Activated T-helper 9 cell treated with anti-CD3 and anti-CD28 coated beads, Interleukin-2, amount 50 U/mL, for 16 hours (primary cell): Measurements from ENCODE around the gene CIDEB.

Experiments used
- DNase-seq: peaks from one replicate; pipeline ENCODE4 v3.0.0-alpha.2; 2020; ENCODE audit warnings: low read depth

The CIDEB gene

DNA sequence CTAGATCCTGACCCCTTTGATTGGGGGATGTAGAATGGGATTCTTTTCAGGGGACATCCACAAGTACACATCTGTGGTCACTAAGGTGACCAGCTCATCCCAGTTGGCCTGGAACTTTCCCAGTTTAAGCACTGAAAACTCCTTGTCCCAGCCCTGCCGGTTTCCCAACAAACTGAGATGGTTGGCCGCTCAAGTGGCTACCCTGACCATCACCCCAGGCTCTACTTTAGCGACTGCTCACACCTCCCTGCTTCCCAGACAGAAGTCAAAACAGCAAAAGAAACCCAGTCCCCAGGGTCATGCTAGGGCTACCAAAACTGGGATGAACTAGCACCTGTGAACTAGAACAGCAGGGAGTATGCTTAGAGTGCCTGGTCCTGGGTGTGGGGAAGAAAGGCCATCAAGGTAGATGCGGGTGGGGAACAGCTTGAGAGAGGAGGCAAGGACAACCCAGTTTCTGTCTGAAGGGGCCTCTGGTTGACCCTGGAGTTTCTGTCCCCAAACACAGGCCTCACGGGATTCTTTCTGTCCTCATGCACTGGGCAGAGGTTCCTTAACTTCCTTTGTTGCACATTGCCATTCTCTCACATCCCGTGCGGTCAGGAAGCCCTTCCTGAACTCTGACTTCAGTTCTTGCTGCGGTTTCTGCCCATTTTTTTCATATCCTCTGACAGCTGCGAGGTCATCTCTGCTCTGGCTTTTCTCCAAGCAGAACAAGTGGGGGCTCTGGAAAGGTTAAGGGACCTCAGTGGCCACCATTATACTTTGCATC is 5.1 kb upstream of the CIDEB start:
- DNase-seq, result no peak

DNA sequence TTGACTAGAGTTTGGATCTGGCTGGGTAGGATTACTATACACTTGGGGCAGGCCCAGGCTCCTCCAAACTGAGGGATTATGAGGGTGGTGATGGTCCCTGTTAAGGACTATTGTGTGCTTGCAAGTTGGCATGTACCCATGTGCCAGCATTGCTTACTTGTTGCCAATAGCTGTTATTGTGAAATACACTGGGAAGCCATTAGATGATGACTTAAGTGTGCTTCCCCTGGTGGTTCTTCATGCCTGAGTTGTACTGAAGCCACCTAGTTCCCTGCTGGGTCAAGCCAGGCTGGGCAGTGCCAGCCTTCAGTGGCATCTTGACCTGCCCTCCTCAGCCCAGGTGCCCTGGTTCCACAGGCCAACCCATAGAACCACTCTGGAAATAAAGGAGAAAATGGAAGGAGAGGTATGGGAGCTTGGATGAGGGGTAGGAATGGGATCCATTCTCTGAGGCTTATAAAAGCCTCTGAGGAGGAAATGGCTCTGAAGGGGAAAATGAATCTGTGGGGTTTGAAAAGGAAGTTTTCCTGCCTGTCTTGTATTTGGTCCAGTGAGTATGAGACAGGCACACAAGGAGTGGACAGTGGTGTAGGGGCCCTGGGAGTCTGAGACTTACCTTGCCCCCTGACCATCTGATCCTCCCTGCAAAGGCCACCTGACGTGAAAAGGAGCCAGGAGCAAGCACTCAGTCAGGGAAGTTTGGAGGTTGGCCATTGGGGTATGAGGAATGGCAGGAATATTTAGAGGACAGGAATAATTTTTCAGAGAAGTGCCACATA is 4.2 kb upstream of the CIDEB start:
- DNase-seq, result no peak

DNA sequence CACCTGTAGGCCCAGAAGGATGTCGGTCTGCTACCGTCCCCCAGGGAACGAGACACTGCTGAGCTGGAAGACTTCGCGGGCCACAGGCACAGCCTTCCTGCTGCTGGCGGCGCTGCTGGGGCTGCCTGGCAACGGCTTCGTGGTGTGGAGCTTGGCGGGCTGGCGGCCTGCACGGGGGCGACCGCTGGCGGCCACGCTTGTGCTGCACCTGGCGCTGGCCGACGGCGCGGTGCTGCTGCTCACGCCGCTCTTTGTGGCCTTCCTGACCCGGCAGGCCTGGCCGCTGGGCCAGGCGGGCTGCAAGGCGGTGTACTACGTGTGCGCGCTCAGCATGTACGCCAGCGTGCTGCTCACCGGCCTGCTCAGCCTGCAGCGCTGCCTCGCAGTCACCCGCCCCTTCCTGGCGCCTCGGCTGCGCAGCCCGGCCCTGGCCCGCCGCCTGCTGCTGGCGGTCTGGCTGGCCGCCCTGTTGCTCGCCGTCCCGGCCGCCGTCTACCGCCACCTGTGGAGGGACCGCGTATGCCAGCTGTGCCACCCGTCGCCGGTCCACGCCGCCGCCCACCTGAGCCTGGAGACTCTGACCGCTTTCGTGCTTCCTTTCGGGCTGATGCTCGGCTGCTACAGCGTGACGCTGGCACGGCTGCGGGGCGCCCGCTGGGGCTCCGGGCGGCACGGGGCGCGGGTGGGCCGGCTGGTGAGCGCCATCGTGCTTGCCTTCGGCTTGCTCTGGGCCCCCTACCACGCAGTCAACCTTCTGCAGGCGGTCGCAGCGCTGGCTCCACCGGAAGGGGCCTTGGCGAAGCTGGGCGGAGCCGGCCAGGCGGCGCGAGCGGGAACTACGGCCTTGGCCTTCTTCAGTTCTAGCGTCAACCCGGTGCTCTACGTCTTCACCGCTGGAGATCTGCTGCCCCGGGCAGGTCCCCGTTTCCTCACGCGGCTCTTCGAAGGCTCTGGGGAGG is 3.1 kb upstream of the CIDEB start, which contains the start of gene LTB4R:
Gene LTB4R, plus strand, starts transcription at position 857 of the 959 bp plus-strand sequence. CDS start 4,150 bp downstream, outside the sequence.
- DNase-seq, result peak; percentile 51

DNA sequence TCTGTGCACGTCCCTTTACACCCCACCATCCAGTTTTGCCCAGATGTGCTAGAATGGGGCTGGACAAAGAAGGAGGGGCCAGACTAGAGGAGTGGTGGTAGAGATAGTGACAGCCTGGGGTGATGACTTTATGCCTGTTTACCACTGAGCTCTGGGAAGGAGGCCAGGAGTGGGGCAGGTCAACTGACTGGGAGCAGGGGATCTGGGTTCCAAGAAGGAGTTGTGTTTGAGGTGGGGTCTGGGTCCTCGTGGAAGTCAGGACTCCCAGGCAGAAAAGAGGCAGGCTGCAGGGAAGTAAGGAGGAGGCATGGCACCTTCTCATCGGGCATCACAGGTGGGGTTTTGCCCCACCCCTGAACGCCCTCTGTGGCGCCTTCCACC is 2.5 kb upstream of the CIDEB start:
- no peak for DNase-seq

DNA sequence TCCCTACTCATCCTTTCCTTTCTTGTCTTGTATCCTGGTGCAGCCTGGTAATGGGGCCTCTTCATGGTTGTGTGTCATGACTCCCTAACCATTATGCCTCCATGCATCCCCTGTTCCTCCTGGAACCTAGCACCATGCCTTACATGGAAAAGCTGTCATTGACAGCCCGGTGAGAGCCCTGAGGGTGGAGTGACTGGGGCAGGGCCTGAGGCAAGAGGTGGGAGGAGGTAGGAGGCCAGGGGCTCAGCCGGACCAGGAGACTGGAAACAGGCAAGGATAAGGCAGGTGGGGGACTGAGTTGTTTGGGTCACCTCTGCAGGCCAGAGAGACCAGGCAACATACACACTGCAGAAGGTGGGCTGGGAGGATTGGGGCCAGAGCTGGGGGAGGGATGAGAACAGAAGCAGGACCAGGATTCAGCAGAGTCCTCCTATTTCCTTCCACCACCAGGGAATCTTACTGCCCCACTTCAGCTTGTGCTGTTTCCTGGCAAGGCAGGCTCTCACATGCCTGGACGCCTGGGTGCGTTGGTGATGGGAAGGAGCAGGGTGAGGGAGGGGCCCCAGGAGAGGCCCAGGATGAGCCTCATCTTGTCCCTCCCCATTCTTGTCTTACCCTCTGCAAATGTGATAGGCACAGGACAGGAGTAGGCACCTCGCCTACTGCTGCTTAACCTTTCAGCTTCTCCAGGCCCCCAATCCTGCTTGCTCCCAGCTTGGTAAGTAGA is 1.9 kb upstream of the CIDEB start, which contains the start of gene LTB4R2:
Gene LTB4R2, plus strand, starts transcription at position 603 of the 727 bp plus-strand sequence. CDS start 525 bp downstream, outside the sequence.
- no peak for DNase-seq

DNA sequence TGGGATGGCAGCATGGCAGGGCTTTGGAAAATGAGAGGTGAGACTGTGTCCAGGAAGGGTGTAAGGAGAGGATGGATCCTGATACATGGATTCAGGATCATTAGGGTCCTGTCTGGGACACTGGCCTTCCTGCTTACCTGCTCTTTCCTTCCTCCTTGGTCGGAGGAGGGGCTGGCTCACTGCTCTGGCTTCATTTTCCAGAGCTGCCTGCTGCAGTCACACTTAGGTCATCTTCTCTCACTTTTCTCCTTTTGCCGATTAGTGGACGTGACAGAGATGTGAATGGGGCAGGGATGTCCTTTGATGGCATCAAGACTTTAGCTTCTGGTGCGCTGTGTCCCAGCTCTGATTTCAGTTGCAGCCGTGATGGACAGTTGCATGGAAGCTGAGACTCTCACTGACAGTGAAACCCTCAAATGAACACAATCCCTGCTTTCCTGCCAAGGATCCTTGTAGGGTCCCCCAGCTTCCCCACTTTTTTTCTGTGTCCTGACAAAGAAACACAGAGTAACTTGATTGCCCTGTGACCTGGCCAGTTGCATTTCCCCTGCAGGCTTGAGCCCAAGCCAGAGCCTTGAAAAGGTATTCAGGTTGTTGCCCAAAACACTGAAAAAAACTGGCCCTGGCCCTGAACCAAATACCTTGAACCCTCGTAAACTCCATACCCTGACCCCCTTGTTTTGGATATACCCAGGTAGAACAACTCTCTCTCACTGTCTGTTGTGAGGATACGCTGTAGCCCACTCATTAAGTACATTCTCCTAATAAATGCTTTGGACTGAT is 756 bp upstream of the CIDEB start:
- DNase-seq, result no peak

DNA sequence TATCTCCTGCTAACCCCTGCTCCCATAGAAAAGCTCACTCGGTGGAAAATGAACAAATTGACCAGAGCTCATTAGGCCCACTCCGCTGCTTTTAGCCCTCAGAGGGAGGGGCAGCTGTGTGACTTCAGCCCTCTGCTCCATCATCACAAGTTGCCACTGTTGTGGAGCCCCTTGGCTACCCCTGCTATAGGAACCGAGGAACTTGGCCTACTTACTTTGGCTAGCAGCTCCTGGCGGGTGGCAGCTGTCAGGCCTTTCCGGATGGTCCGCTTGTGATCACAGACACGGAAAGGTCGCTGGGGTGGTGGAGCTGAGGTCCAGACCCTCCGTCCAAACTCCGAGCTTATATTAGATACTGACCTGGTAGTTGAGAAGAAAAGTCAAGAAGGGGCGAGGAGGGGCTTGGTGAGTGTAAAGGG is 612 bp downstream of the CIDEB start:
- no peak for DNase-seq

DNA sequence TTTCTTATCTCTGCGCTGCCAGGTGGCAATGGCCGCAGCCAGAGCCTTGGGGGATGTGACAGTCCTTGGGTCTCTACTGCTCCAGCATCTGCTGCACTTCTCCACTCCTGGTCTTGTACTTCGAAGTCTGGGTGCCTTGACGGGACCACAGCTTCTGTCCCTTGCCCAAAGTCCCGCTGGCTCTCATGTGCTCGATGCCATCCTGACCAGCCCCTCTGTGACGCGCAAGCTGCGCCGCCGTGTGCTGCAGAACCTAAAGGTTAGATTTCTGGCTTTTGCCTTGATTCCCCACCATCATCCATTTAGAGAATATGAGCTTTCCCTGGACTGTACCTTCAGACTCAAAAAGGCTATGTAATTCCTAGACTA is 3.8 kb downstream of the CIDEB start:
- no peak for DNase-seq

DNA sequence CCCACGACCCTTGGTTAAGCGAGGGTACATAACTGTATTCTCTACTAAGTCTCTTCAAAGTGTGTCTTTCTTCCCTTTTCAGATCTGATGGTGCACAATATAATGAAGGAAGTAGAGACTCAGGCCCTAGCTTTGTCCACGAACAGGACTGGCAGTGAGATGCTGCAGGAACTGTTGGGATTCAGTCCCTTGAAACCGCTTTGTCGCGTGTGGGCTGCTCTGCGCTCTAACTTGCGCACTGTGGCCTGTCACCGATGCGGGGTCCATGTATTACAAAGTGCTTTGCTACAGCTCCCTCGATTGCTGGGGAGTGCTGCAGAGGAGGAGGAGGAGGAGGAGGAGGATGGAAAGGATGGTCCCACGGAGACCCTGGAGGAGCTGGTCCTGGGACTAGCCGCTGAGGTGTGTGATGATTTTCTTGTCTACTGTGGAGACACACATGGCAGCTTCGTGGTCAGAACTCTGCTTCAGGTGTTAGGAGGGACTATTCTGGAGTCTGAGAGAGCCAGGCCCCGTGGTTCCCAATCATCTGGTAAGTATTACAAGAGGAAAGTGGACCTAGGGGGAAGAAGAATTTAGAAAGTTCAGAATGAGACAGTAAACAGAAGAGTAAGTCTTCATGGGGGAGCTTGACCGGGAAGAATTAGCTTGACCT is 7.3 kb downstream of the CIDEB start:
- no peak for DNase-seq

DNA sequence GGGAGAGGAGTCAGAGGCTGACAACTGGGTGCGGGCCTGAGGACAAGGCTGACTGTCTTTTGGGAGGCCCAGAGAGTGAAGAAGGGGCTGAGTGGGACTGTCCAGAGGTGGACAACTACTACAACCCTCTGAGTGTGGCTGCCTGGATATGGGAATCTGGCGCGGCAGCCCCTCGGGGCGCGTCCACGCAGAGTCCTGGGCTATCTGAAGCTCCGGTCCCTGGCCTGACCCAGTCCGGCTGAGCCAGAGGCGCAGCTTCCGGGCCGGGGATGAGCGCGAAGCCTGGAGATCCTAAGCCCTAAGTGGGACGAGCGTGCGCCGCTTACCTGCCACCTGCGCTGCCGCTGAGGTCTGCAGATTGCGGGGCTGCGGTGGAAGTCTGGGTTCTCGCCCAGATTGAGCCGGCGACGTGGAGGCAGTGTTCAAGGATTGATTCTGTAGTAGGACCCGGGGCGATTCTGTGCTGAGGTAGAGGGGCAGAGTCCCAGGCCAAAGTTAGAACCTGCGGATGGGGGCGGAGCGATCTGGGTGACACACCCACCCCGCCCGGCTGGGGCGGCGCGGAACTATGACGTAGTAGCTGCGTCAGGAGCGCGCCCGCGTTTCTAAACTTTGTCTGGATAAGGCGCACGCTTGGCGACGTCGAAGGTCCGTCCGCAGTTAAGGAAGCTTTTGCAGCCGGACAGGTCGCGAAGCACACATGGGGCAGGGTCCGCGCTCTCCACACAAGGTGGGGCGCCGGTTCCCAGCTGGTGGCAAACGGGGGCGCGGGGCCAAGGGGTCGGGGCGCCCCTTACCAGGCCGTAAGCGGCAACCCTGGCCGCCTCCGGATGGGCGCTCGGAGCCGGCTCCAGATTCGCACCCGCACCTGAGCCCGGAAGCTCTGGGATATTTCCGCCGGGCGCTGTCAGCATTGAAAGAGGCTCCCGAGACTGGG is 8.3 kb downstream of the CIDEB start, which contains the start of the genes DHRS1 and NOP9:
Gene DHRS1, minus strand, starts transcription at position 526 of the 937 bp plus-strand sequence. CDS start 674 bp downstream, outside the sequence.
Gene NOP9, plus strand, starts transcription at position 596 of the 937 bp plus-strand sequence. Its CDS starts 105 bp downstream, at position 701.
- peak; percentile 88 for DNase-seq

DNA sequence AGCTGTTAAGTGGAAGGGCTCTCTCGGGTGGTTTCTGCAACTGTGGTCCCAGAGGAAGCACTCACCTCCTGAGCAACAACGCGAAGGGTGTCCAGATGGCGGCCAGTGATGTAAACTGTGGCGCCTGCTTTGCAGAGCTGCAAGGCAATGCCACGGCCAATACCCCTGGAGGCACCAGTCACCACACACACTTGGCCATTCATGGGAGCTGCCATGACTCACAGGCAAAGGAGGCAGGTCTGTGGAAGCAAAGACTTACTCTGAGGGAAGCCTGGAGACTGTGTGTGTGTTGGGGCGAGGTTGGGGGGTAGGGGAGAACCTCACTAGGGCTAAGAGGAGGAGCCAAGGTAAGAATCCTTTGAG is 8.9 kb downstream of the CIDEB start:
- DNase-seq, result no peak

DNA sequence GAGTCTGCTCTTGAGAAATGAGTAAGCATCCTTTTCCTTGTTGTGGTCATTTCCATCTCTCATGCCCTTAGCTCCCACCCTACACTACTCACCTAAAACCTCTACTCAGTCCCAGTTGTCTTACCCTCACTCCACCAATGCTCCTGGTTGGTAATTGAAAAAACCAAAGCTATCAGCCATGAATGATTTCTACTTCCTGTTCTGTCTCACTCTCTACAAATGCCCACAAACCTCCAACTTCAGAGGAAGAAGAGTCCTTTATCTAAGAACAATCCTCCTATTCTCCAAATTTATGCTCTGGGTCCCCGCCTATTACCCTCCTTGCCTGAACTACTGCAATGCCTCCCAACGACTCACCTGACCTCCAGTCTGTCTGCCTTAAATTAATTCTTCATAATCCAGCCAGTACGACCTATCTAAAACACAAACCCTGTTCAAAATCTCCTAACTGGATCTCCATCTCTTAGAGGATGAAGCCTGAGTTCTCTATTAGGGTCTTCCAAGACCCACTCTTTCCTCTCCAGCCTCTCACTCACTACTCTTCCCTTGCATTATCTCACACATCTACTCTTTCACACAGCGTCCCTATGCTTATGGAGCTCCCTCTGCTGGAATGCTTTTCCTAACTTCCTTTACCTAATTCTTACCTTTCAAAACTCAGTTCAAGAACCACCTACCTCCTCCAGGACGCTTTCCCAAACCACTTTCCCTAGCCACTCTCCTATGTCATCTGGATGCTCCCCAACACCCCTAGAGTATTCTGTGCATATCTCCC is 10.4 kb downstream of the CIDEB start:
- DNase-seq, result no peak

DNA sequence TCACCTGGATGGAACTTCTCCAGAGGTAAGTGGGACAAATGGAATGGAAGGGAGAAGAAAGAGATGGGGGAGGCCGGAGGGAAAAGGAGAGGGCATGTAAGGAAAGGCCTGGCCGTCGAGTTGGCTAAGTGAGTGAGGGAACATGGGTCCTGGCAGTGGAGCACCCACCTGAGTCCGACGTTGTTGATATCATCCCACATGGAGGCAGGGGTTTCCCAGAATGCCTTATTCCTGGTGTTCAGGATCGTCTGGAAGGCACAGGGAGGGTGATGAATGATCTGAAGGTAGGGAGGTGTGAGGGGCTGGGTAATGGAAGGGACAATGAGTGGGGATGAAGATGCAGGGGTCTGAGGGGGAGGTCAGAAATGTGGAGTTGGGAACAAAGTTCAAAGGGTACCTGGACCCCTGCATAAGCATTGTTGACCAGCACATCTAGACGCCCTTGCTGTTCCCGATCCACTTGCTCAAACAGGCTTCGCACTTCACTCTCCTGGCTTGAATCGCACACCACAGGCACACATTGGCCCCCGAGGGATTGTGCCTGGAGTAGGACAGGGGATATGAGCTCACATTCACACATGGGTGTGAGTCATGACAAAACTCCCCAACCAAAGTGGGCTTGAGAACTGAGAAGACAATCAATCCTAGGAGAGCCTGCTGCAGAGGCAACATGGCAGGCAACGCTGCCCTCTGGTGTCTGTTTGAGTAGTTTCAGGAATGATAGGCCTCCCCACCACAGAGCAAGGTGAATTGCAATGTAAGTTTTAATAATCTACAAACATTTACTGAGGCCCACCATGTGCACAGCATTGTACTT is 11.2 kb downstream of the CIDEB start:
- peak; percentile 59 for DNase-seq

DNA sequence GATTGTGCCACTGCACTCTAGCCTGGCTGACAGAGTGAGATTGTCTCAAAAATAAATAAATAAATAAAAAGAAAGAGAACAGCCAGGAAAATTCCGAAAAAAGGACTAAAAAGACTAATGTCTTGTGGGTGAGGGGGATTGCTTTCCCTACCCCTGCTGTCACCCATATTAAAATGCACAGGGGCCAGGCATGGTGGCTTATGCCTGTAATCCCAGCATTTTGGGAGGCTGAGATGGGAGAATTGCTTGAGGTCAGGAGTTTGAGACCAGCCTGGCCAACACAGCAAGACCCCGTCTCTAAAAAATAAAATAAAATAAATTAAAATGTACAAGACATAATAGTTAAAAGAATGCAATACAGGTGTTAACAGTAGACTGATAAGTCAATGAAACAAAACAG is 14.3 kb downstream of the CIDEB start:
- DNase-seq, result no peak

DNA sequence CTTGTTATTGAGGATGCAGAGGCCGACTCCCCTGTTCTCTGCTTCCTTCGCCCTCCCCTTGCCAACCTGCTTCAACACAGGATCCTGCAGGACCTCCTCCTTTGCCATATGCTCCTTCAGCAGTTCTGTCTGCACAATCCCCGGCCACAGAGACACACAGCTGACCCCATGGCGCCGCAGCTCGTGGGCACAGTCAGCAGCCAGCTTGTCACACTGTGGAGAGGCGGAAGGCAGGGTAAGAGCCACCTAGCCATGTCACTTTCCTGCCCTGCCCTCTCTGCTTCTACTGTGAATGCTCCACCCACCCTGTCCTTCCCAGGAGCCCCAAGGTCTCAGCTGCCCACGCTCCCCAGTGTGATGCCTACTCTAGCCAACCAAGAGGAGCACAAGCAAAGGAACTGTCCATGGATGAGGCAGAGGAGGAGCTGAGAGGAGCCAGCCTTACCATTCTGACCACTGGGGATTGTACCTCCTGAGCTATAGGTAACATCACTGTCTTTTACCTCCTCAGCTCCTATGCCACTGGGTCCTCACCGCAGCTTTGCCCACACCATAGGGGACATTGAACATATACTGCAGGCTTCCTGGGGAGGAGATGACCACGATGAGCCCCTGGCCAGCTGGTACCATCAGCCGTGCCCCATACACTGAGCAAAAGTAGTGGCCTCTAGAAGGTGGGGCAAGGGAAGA is 15.5 kb downstream of the CIDEB start:
- DNase-seq, result no peak

DNA sequence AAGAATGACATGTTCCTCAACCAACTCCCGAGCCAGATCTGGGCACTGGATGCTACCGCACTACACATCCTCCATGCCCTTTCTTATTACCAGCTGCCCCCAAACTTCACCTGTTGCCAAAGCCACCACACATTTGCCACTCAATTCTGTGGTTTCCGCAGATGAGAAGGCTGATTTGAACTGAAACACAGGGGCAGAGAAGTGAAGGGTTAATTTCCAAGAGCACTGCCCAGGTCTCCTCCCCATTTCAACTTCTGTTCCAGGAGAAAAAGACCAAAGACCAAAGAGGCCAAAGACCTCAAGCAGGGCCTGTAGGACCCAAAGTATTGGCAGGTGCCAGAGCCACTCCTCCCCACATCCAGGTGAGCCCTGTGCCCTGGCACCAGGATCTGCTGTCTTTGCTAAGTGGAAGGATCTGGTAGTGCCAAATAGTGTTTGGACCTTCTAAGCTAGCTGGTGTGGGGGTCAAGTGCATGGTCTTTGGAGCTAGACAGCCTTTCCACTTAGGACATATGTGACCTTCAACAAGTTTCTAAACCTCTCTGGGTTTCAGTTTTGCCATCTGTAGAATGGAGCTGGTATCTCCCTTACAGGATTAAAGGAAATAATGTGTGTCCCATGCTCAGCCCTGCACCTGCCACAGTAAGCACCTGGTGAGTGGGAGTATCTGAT is 16.2 kb downstream of the CIDEB start:
- DNase-seq, result no peak
